Uterus (tissue), 4 donors: ENCODE data around the gene CLK3. TPM values are rescaled to one million over a fixed set of nuclear protein-coding genes. Genes with fewer than 3 reads are reported as not detected.

Experiments
- DNase-seq, 2 donors: peaks; one replicate each; pipeline ENCODE4 v3.0.0-alpha.2; 2019 to 2020
- H3K27ac ChIP-seq, 2 donors: fragments of 200-600 bp; sonication (generic); 1 replicate in 1 of 2; 2 replicates in 1 of 2; pipeline ENCODE4 v1.5.1; 2016 to 2018
- H3K27me3 ChIP-seq, 2 donors: fragments of 200-600 bp; sonication (generic); one replicate each; pipeline ENCODE4 v1.5.1; 2018 to 2019; ENCODE audit warnings: control low read depth in 1 of 2
- H3K36me3 ChIP-seq, 2 donors: fragments of 200-600 bp; sonication (generic); one replicate each; pipeline ENCODE4 v1.5.1; 2019; ENCODE audit warnings: control low read depth in 1 of 2
- H3K4me1 ChIP-seq, 2 donors: fragments of 200-600 bp; sonication (generic); one replicate each; pipeline ENCODE4 v1.5.1; 2018 to 2019; ENCODE audit warnings: control low read depth in 1 of 2
- H3K4me3 ChIP-seq, 2 donors: fragments of 200-600 bp; sonication (generic); 1 replicate in 1 of 2; 2 replicates in 1 of 2; pipeline ENCODE4 v1.5.1; 2018 to 2019; ENCODE audit warnings: mild to moderate bottlenecking in 1 of 2
- H3K9me3 ChIP-seq, 2 donors: fragments of 200-600 bp; sonication (generic); one replicate each; pipeline ENCODE4 v1.5.1; 2019; ENCODE audit warnings: control low read depth in 1 of 2
- POLR2A ChIP-seq, 2 donors: fragments of 450-650 bp; IDR thresholded peaks; one replicate each; pipeline ENCODE4 v1.6.1; 2016; ENCODE audit warnings: antibody characterized with exemption in 2 of 2, mild to moderate bottlenecking in 1 of 2, moderate library complexity in 1 of 2
- intact Hi-C: fragments of 100-400 bp; cut with DNase I; formaldehyde crosslinking; loops from one replicate; pipeline ENCODE4 v1.15.1; 2023; ENCODE audit warnings: low total_unique reads
- total RNA-seq, 4 donors: library from RNA; depleted of rRNA in 3 of 4; stranded (reverse); fragments of >200 nt in 3 of 4; gene quantifications; one replicate each; pipeline versions ENCODE4 v1.1.0 to v1.2.4, GENCODE V29; 2014 to 2023
- TF ChIP-seq, protein P1 (sequence below), 4 experiments: fragments of 200-600 bp in 2 of 4; fragments of 450-650 bp in 2 of 4; sonication (generic) in 2 of 4; IDR thresholded peaks; one replicate each; pipeline ENCODE4 v1.5.1; 2016 to 2019; ENCODE audit warnings: antibody characterized with exemption in 4 of 4, mild to moderate bottlenecking in 2 of 4, moderate library complexity in 1 of 4
- donor health status: DM: yes; HTN: yes; CAD: no.

Gene CLK3
- total RNA-seq, 4 donors from 2014 or later: 33.0 to 90.4 (median 84.2) TPM

DNA sequence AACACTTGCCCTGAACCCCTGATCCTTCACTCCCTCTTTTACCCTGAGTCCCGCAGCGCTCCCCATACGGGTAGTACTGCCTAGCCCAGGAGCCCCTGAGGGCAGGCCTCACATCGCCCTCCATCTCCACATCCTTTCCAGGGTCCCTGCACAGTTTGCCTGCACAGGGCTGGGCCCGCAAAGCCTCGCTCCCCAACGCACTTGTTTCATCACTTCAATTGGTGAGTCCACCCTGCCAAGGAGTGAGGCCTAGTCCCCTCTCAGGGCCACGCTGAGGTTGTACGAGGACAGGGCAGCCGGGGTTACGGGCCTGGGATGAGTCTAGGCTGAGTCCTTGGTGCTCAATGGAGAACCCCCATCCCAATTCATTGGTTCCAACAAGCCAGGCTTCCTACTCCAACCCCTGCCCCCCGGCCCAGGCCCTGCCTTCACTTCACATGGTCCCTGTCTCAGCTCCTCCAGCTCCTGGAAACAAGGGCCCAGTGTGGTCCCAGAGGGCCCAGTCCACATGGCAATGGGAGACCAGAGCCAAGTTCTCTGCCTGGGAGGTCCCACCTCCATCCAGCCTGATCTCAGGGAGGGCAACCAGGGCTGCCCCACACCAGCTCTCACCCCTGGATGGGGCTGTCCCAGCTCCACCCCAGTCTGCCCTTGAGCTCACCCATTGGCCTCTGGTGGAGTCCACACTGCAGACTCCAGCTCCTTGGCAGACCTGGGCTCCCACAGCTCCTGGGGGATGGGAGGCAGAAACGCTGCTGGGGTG lies 12.4 kb upstream of the CLK3 start:
- no peak for DNase-seq
- H3K4me1 ChIP-seq: peaks cover 0 to 7% of the 10 kb centered on the region in 2 donors
- intact Hi-C loops: no loop called here
- no peaks in the 10 kb centered on the region for H3K9me3 ChIP-seq
- no peaks in the 10 kb centered on the region for H3K27me3 ChIP-seq
- H3K36me3 ChIP-seq: no peaks in the 10 kb centered on the region
- H3K4me3 ChIP-seq: no peak overlapping the region
- no peak overlapping the region for H3K27ac ChIP-seq
- no peak for TF ChIP-seq POLR2A (IDR thresholded peaks at IDR 0.05)
- TF ChIP-seq, protein P1, sequence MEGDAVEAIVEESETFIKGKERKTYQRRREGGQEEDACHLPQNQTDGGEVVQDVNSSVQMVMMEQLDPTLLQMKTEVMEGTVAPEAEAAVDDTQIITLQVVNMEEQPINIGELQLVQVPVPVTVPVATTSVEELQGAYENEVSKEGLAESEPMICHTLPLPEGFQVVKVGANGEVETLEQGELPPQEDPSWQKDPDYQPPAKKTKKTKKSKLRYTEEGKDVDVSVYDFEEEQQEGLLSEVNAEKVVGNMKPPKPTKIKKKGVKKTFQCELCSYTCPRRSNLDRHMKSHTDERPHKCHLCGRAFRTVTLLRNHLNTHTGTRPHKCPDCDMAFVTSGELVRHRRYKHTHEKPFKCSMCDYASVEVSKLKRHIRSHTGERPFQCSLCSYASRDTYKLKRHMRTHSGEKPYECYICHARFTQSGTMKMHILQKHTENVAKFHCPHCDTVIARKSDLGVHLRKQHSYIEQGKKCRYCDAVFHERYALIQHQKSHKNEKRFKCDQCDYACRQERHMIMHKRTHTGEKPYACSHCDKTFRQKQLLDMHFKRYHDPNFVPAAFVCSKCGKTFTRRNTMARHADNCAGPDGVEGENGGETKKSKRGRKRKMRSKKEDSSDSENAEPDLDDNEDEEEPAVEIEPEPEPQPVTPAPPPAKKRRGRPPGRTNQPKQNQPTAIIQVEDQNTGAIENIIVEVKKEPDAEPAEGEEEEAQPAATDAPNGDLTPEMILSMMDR (IDR thresholded peaks at IDR 0.05): no peak

GRCh38 chr15:74603789-74604705 lies 11.6 kb upstream of the CLK3 start:
- TF ChIP-seq, protein P1 (IDR thresholded peaks at IDR 0.05): no peak
- no peak for TF ChIP-seq POLR2A (IDR thresholded peaks at IDR 0.05)
- intact Hi-C loops: no loop called here
- no peak for DNase-seq
- Histone ChIP-seq H3K36me3 (no peaks in the 10 kb centered on the region), H3K4me1 (peaks cover 0 to 7% of the 10 kb centered on the region in 2 donors), H3K27me3 (no peaks in the 10 kb centered on the region), H3K9me3 (no peaks in the 10 kb centered on the region), H3K4me3 (no peak overlapping the region), H3K27ac (no peak overlapping the region)

DNA sequence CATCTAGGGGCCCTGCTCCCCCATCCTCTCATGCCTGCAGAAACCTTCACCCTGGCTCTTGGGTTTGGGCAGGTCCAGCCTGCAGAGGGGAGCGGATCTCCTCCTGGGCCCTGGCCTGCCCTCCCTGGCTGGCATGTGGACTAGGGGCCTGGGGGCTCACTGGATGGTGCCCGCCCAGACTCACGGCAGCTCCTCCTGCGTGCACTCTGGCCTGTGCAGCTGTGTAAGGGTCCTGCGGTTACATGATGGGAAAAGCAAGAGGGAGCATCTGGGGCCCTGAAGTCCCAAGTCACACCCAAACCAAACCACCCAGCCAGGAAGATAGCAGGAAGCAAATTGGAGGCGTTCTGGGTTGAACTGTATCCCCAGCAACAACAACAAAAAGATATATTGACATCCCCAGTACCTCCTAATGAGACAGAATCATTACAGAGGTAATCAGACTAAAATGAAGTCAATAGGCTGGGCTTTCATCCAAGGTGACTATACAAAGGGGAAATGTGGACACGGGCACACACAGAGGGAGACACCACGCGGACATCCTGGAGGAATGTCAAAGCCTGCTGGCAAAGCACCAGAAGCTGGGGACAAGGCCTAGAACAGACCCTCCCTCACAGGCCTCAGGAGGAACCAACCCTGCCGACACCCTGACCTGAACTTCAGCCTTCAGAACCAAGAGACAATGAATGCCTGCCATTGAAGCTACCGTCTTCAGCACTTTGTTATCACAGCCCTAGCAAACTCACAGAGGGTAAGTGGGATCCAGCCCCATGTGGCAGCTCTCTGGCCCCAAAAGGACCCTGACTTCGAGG lies 10.4 kb upstream of the CLK3 start:
- TF ChIP-seq, protein P1 (IDR thresholded peaks at IDR 0.05): no peak
- no peak for DNase-seq
- no peaks in the 10 kb centered on the region for H3K9me3 ChIP-seq
- H3K4me1 ChIP-seq: no peaks in the 10 kb centered on the region
- H3K27ac ChIP-seq: no peak overlapping the region
- no peak overlapping the region for H3K4me3 ChIP-seq
- intact Hi-C loops: no loop called here
- H3K36me3 ChIP-seq: no peaks in the 10 kb centered on the region
- no peaks in the 10 kb centered on the region for H3K27me3 ChIP-seq

DNA sequence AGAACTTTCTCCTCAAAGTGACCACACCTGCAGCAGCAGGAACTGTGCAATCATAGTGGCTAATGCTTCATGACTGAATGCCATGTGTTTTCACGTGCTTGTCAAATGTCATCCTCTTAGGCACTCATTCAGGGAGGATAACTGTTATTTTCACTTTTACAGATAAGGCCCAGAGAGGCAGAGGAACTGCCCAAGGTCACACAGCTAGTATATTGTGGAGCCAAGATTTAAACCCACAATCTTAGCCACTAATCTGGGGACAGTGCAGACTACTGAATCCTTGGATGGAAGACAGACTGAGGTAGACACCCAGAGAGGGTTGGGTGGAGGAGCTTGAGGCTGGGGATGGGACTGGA lies 9.9 kb upstream of the CLK3 start:
- no peak overlapping the region for H3K4me3 ChIP-seq
- intact Hi-C loops: no loop called here
- H3K9me3 ChIP-seq: no peaks in the 10 kb centered on the region
- no peak overlapping the region for H3K27ac ChIP-seq
- no peaks in the 10 kb centered on the region for H3K4me1 ChIP-seq
- no peak for TF ChIP-seq POLR2A (IDR thresholded peaks at IDR 0.05)
- TF ChIP-seq, protein P1 (IDR thresholded peaks at IDR 0.05): no peak
- no peak for DNase-seq
- no peaks in the 10 kb centered on the region for H3K36me3 ChIP-seq
- H3K27me3 ChIP-seq: no peaks in the 10 kb centered on the region
